Naive B cell (primary cell): ENCODE results near the gene PIP5KL1. TPM values are rescaled to one million over a fixed set of nuclear protein-coding genes. Genes with fewer than 3 reads are reported as not detected.

Experiments used
- ATAC-seq, 2 donors: fragments of 150-1000 bp; cut with Tn5 transposase; 2 replicates each; pipeline ENCODE4 v1.10.0; 2021; ENCODE audit warnings: low read depth in 2 of 2, mild to moderate bottlenecking in 2 of 2, moderate library complexity in 2 of 2
- DNase-seq: peaks from one replicate; pipeline ENCODE4 v3.0.0; 2022
- H3K27ac Mint-ChIP-seq, 6 donors: one replicate each; pipeline ENCODE4 v1.8.0; 2020 to 2022; ENCODE audit warnings: mild to moderate bottlenecking in 6 of 6, mixed read lengths in 6 of 6, moderate library complexity in 5 of 6, inconsistent platforms in 2 of 6
- H3K27me3 Mint-ChIP-seq, 3 donors: one replicate each; pipeline ENCODE4 v1.8.0; 2021 to 2022; ENCODE audit warnings: mixed read lengths in 3 of 3, mild to moderate bottlenecking in 1 of 3
- H3K36me3 Mint-ChIP-seq, 2 donors: one replicate each; pipeline ENCODE4 v1.8.0; 2020 to 2022; ENCODE audit warnings: mixed read lengths in 2 of 2, inconsistent platforms in 1 of 2, mild to moderate bottlenecking in 1 of 2
- H3K4me1 Mint-ChIP-seq, 3 donors: one replicate each; pipeline ENCODE4 v1.8.0; 2020 to 2022; ENCODE audit warnings: mixed read lengths in 3 of 3, inconsistent platforms in 1 of 3, mild to moderate bottlenecking in 1 of 3, moderate library complexity in 1 of 3
- H3K4me3 Mint-ChIP-seq, 8 donors: one replicate each; pipeline ENCODE4 v1.8.0; 2020 to 2022; ENCODE audit warnings: mild to moderate bottlenecking in 8 of 8, mixed read lengths in 8 of 8, moderate library complexity in 8 of 8, inconsistent platforms in 2 of 8
- H3K9me3 Mint-ChIP-seq, 7 donors: one replicate each; pipeline ENCODE4 v1.8.0; 2020 to 2022; ENCODE audit warnings: mixed read lengths in 7 of 7, mild to moderate bottlenecking in 5 of 7, inconsistent platforms in 2 of 7, moderate library complexity in 1 of 7
- polyA plus RNA-seq, 6 donors: library from polyadenylated mRNA; unstranded; fragments of 300-500 nt; fragmentation: Illumina TruSeq; gene quantifications; one replicate each; pipeline ENCODE4 v1.2.3, GENCODE V29; 2021; ENCODE audit warnings: low read depth in 6 of 6

The PIP5KL1 gene
- polyA plus RNA-seq, 6 donors from 2014 or later, result 0.73 to 1.0 TPM; not detected in 4

GRCh38 chr9:127941062-127941960, 10.7 kb upstream of the PIP5KL1 start:
- Mint-ChIP-seq H3K27ac (peak overlapping the region in 1 of 6 donors; percentile 82), H3K36me3 (no peaks in the 10 kb centered on the region), H3K4me1 (peaks cover 32 to 50% (median 32%) of the 10 kb centered on the region in 3 donors), H3K9me3 (no peaks in the 10 kb centered on the region), H3K27me3 (no peaks in the 10 kb centered on the region), H3K4me3 (peak overlapping the region in 3 of 8 donors; percentile 68 to 79 (median 69))
- no peak for ATAC-seq
- no peak for DNase-seq

GRCh38 chr9:127940593-127940992, 10.0 kb upstream of the PIP5KL1 start:
- H3K36me3 Mint-ChIP-seq, result no peaks in the 10 kb centered on the region
- ATAC-seq (no peak), DNase-seq (no peak)
- peaks cover 40 to 57% (median 40%) of the 10 kb centered on the region in 3 donors for H3K4me1 Mint-ChIP-seq
- H3K9me3 Mint-ChIP-seq, result no peaks in the 10 kb centered on the region
- no peak overlapping the region for H3K27ac Mint-ChIP-seq
- H3K27me3 Mint-ChIP-seq, result no peaks in the 10 kb centered on the region
- H3K4me3 Mint-ChIP-seq, result peak overlapping the region in 4 of 8 donors; percentile 34 to 79 (median 68)

- ATAC-seq, result no peak
- DNase-seq, result no peak
- Mint-ChIP-seq H3K27me3 (no peaks in the 10 kb centered on the region), H3K4me1 (peaks cover 41 to 51% (median 44%) of the 10 kb centered on the region in 3 donors), H3K4me3 (peak overlapping the region; percentile 37 to 95 (median 72)), H3K36me3 (peaks cover 0 to 6% of the 10 kb centered on the region in 2 donors), H3K9me3 (no peaks in the 10 kb centered on the region), H3K27ac (peak overlapping the region in 4 of 6 donors; percentile 37 to 91 (median 80))
Measured at GRCh38 chr9:127938298-127938690, 7.7 kb upstream of the PIP5KL1 start.

- peaks cover 0 to 6% of the 10 kb centered on the region in 2 donors for H3K36me3 Mint-ChIP-seq
- H3K27ac Mint-ChIP-seq, result peak within 1 kb of the TSS; percentile 87 to 99 (median 98)
- peaks cover 38 to 48% (median 42%) of the 10 kb centered on the region in 3 donors for H3K4me1 Mint-ChIP-seq
Measured at GRCh38 chr9:127937388-127938297, 7.1 kb upstream of the PIP5KL1 start, which contains the start of gene DPM2. DPM2 (minus strand) TSS chr9:127937854; CDS start chr9:127937820, 34 bp downstream.

GRCh38 chr9:127937056-127937387, 6.4 kb upstream of the PIP5KL1 start:
- Mint-ChIP-seq H3K27me3 (no peaks in the 10 kb centered on the region), H3K9me3 (no peaks in the 10 kb centered on the region), H3K27ac (peak overlapping the region; percentile 87 to 99 (median 98)), H3K4me1 (peaks cover 36 to 44% (median 39%) of the 10 kb centered on the region in 3 donors), H3K36me3 (peaks cover 0 to 6% of the 10 kb centered on the region in 2 donors), H3K4me3 (peak overlapping the region; percentile 85 to 99 (median 96))
- no peak for DNase-seq
- ATAC-seq, result peak in 1 of 2 donors; percentile 19

More at GRCh38 chr9:127937388-127938297, 7.1 kb upstream of the PIP5KL1 start, which contains the start of gene DPM2:
- ATAC-seq, result peak; percentile 98
- Mint-ChIP-seq H3K4me3 (peak within 1 kb of the TSS; percentile 85 to 99 (median 96)), H3K9me3 (no peaks in the 10 kb centered on the region), H3K27me3 (no peaks in the 10 kb centered on the region)
- peak; percentile 83 for DNase-seq

GRCh38 chr9:127936347-127936852, 5.8 kb upstream of the PIP5KL1 start:
- DNase-seq, result no peak
- Mint-ChIP-seq H3K4me1 (peaks cover 40 to 47% (median 42%) of the 10 kb centered on the region in 3 donors), H3K9me3 (no peaks in the 10 kb centered on the region), H3K27me3 (peaks cover 0 to 2% (median 0%) of the 10 kb centered on the region in 3 donors), H3K4me3 (peak overlapping the region; percentile 73 to 98 (median 96)), H3K27ac (peak overlapping the region in 4 of 6 donors; percentile 54 to 87 (median 66)), H3K36me3 (peaks cover 0 to 6% of the 10 kb centered on the region in 2 donors)
- no peak for ATAC-seq

- H3K27ac Mint-ChIP-seq, result peak overlapping the region in 3 of 6 donors; percentile 49 to 87 (median 87)
- peak overlapping the region; percentile 73 to 98 (median 88) for H3K4me3 Mint-ChIP-seq
- DNase-seq (no peak), ATAC-seq (no peak)
- H3K36me3 Mint-ChIP-seq, result peaks cover 0 to 6% of the 10 kb centered on the region in 2 donors
- H3K9me3 Mint-ChIP-seq, result no peaks in the 10 kb centered on the region
- peaks cover 0 to 4% (median 0%) of the 10 kb centered on the region in 3 donors for H3K27me3 Mint-ChIP-seq
- H3K4me1 Mint-ChIP-seq, result peaks cover 45 to 52% (median 47%) of the 10 kb centered on the region in 3 donors
Measured at GRCh38 chr9:127935765-127936221, 5.2 kb upstream of the PIP5KL1 start.

GRCh38 chr9:127934986-127935385, 4.4 kb upstream of the PIP5KL1 start:
- Mint-ChIP-seq H3K9me3 (no peaks in the 10 kb centered on the region), H3K4me1 (peaks cover 47 to 56% (median 49%) of the 10 kb centered on the region in 3 donors), H3K27ac (no peak overlapping the region), H3K27me3 (peaks cover 0 to 4% (median 2%) of the 10 kb centered on the region in 3 donors), H3K36me3 (peaks cover 0 to 6% of the 10 kb centered on the region in 2 donors), H3K4me3 (peak overlapping the region in 4 of 8 donors; percentile 24 to 85 (median 78))
- ATAC-seq (no peak), DNase-seq (no peak)

- H3K27me3 Mint-ChIP-seq, result peaks cover 0 to 4% (median 4%) of the 10 kb centered on the region in 3 donors
- peaks cover 0 to 6% of the 10 kb centered on the region in 2 donors for H3K36me3 Mint-ChIP-seq
- no peak for ATAC-seq
- DNase-seq, result no peak
- H3K9me3 Mint-ChIP-seq, result no peaks in the 10 kb centered on the region
- H3K4me3 Mint-ChIP-seq, result peak overlapping the region in 4 of 8 donors; percentile 28 to 86 (median 50)
- H3K4me1 Mint-ChIP-seq, result peaks cover 47 to 57% (median 55%) of the 10 kb centered on the region in 3 donors
- peak overlapping the region in 2 of 6 donors; percentile 78 to 82 for H3K27ac Mint-ChIP-seq
Measured at GRCh38 chr9:127934248-127934647, 3.7 kb upstream of the PIP5KL1 start.

GRCh38 chr9:127931092-127931881, 710 bp upstream of the PIP5KL1 start:
- Mint-ChIP-seq H3K27me3 (peaks cover 1 to 22% (median 4%) of the 10 kb centered on the region in 3 donors), H3K4me3 (peak overlapping the region; percentile 76 to 88 (median 83)), H3K4me1 (peaks cover 31 to 45% (median 34%) of the 10 kb centered on the region in 3 donors), H3K36me3 (peaks cover 0 to 6% of the 10 kb centered on the region in 2 donors), H3K27ac (peak overlapping the region; percentile 49 to 99 (median 85)), H3K9me3 (no peaks in the 10 kb centered on the region)
- peak; percentile 54 for DNase-seq
- ATAC-seq, result peak; percentile 52 to 61

GRCh38 chr9:127929625-127929979, 975 bp downstream of the PIP5KL1 start:
- Mint-ChIP-seq H3K4me1 (peaks cover 19 to 30% (median 26%) of the 10 kb centered on the region in 3 donors), H3K9me3 (no peaks in the 10 kb centered on the region), H3K27me3 (peaks cover 4 to 35% (median 8%) of the 10 kb centered on the region in 3 donors), H3K36me3 (peaks cover 0 to 6% of the 10 kb centered on the region in 2 donors), H3K27ac (no peak overlapping the region), H3K4me3 (peak overlapping the region in 6 of 8 donors; percentile 70 to 85 (median 78))
- ATAC-seq, result no peak
- DNase-seq, result no peak
